Uterus (tissue), 2 donors: Measurements from ENCODE around the gene PRKAA2.

ENCODE experiments used
- POLR2A ChIP-seq, 2 donors: fragments of 450-650 bp; IDR thresholded peaks; one replicate each; pipeline ENCODE4 v1.6.1; 2016; ENCODE audit warnings: antibody characterized with exemption in 2 of 2, mild to moderate bottlenecking in 1 of 2, moderate library complexity in 1 of 2
- TF ChIP-seq, protein P1 (sequence below), 4 experiments: fragments of 200-600 bp in 2 of 4; fragments of 450-650 bp in 2 of 4; sonication (generic) in 2 of 4; IDR thresholded peaks; one replicate each; pipeline ENCODE4 v1.5.1; 2016 to 2019; ENCODE audit warnings: antibody characterized with exemption in 4 of 4, mild to moderate bottlenecking in 2 of 4, moderate library complexity in 1 of 4

DNA sequence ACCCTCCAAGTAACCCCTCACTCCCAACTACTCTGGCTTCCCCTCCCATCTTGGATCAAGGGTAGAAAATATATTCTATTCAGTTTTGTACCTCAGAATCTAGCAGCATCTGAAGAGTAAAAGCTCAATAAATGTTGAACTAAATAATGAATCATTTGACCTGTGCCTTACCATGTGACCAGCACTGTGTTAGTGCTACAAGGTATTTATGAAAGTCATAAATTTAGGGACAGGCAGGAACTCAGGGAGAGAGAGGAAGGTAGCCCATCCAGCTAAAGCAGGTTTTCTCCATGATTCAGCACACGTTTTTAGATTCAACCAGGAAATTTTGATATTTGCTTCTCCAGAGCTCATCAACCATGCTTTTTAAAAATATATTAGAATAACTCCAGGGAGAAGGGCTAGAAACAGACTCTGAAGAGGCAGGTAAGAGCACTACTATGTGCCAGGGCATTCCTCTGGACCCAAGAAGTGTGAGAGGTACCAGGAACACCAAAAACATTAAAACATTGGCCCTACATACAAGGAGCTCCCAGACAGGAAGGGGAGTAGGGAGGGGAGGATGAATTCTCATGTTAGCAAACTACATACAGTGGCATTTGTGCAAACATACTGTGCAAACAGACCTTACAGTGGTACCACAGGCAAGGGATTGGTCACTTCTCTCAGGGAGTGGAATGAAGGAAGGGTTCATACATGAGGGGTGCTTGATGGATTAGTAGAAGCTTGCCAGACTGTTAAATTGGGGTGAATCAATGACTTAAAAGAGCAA lies 109.8 kb downstream of the PRKAA2 start:
- TF ChIP-seq, protein P1, sequence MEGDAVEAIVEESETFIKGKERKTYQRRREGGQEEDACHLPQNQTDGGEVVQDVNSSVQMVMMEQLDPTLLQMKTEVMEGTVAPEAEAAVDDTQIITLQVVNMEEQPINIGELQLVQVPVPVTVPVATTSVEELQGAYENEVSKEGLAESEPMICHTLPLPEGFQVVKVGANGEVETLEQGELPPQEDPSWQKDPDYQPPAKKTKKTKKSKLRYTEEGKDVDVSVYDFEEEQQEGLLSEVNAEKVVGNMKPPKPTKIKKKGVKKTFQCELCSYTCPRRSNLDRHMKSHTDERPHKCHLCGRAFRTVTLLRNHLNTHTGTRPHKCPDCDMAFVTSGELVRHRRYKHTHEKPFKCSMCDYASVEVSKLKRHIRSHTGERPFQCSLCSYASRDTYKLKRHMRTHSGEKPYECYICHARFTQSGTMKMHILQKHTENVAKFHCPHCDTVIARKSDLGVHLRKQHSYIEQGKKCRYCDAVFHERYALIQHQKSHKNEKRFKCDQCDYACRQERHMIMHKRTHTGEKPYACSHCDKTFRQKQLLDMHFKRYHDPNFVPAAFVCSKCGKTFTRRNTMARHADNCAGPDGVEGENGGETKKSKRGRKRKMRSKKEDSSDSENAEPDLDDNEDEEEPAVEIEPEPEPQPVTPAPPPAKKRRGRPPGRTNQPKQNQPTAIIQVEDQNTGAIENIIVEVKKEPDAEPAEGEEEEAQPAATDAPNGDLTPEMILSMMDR (IDR thresholded peaks at IDR 0.05) = no peak
- no peak for TF ChIP-seq POLR2A (IDR thresholded peaks at IDR 0.05)
